Choroid plexus epithelial cell (primary cell): ENCODE data around the gene SYF2.

Source experiments
- DNase-seq: peaks from one replicate; pipeline ENCODE4 v3.0.0-alpha.2; 2010; ENCODE audit warnings: low read depth
- H3K4me3 ChIP-seq: 2 replicates; pipeline ENCODE4 v1.5.1; 2011; ENCODE audit warnings: low read depth, mild to moderate bottlenecking, control low read depth, low read length, moderate library complexity
- TF ChIP-seq, protein P1 (sequence below): conservative IDR thresholded peaks from 2 replicates; pipeline ENCODE4 v1.5.1; 2011; ENCODE audit warnings: low read depth, mild to moderate bottlenecking, control low read depth, inconsistent platforms, low read length, moderate library complexity

The SYF2 gene

DNA sequence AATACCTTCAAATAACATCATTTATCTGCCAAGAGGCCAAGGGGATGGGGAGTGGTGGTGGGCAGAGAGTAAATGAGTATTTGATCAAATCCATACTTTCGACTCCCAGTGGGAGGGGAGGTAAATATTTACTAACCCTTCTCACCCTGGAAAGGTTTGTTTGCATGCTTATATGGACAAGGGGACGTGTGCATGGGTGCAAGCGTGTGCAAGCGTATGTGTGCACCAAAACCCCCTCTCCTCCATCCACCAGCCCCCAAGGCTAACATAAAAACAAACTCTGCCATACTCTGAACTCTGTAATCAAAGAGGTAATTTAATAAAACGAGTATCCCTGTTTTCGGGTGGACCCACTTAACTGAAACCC lies 58.0 kb downstream of the SYF2 start:
- TF ChIP-seq, protein P1, sequence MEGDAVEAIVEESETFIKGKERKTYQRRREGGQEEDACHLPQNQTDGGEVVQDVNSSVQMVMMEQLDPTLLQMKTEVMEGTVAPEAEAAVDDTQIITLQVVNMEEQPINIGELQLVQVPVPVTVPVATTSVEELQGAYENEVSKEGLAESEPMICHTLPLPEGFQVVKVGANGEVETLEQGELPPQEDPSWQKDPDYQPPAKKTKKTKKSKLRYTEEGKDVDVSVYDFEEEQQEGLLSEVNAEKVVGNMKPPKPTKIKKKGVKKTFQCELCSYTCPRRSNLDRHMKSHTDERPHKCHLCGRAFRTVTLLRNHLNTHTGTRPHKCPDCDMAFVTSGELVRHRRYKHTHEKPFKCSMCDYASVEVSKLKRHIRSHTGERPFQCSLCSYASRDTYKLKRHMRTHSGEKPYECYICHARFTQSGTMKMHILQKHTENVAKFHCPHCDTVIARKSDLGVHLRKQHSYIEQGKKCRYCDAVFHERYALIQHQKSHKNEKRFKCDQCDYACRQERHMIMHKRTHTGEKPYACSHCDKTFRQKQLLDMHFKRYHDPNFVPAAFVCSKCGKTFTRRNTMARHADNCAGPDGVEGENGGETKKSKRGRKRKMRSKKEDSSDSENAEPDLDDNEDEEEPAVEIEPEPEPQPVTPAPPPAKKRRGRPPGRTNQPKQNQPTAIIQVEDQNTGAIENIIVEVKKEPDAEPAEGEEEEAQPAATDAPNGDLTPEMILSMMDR: no peak
- no peak overlapping the region for H3K4me3 ChIP-seq
- DNase-seq: no peak

DNA sequence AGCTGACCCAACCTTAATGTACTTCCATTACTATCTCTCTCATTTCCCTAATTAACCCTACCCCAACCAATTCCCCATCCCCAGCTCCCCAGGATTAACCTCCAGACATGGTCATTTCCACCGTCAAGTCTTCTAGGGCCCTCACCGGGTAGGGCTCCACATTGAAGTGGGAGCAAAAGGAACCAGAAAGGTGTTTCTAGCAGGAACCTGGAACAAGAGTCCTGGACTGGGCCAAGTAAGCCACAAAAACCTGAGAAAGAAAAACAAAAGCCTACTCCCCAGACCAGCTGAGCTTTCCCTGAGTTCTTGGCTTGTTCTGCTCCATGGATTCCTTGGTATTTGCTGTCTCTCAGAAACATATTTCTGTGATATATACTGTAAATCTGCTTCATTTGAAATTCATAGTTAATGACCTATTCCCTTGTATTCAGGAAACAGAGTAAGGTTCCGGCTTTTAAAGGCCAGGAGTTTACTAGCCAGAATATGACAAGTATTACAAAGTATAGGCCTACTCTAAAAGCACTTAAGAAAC lies 58.4 kb downstream of the SYF2 start:
- H3K4me3 ChIP-seq: no peak overlapping the region
- DNase-seq: no peak
- TF ChIP-seq, protein P1: no peak
